ENCODE data around the gene DOLK.

Gene DOLK

GRCh38 chr9:128901822-128902221 is 45.6 kb downstream of the DOLK start:
- DNase-seq (ENCODE audit: low read depth), result no peak
- no peak for TF ChIP-seq CTCF (conservative IDR thresholded peaks at IDR 0.05; ENCODE audit: control insufficient read depth, insufficient read depth, low read depth, low read length)
- H3K4me3 ChIP-seq (ENCODE audit: control insufficient read depth, low read depth, low read length), result no peak overlapping the region

- H3K4me3 ChIP-seq (ENCODE audit: control insufficient read depth, low read depth, low read length), result no peak overlapping the region
- DNase-seq (ENCODE audit: low read depth), result no peak
- TF ChIP-seq CTCF (conservative IDR thresholded peaks at IDR 0.05; ENCODE audit: control insufficient read depth, insufficient read depth, low read depth, low read length), result no peak
Observed at GRCh38 chr9:128901379-128901778, 46.0 kb downstream of the DOLK start.

GRCh38 chr9:128899566-128900322 is 47.7 kb downstream of the DOLK start:
- no peak overlapping the region for H3K4me3 ChIP-seq (ENCODE audit: control insufficient read depth, low read depth, low read length)
- no peak for DNase-seq (ENCODE audit: low read depth)
- no peak for TF ChIP-seq CTCF (conservative IDR thresholded peaks at IDR 0.05; ENCODE audit: control insufficient read depth, insufficient read depth, low read depth, low read length)

GRCh38 chr9:128898845-128899565 is 48.4 kb downstream of the DOLK start:
- TF ChIP-seq CTCF (conservative IDR thresholded peaks at IDR 0.05; ENCODE audit: control insufficient read depth, insufficient read depth, low read depth, low read length), result no peak
- H3K4me3 ChIP-seq (ENCODE audit: control insufficient read depth, low read depth, low read length), result no peak overlapping the region
- DNase-seq (ENCODE audit: low read depth), result no peak

- no peak overlapping the region for H3K4me3 ChIP-seq (ENCODE audit: control insufficient read depth, low read depth, low read length)
- TF ChIP-seq CTCF (conservative IDR thresholded peaks at IDR 0.05; ENCODE audit: control insufficient read depth, insufficient read depth, low read depth, low read length), result no peak
- no peak for DNase-seq (ENCODE audit: low read depth)
Observed at GRCh38 chr9:128898382-128898781, 49.0 kb downstream of the DOLK start.

- DNase-seq (ENCODE audit: low read depth), result no peak
Observed at GRCh38 chr9:128895556-128895955, 51.8 kb downstream of the DOLK start.

More at GRCh38 chr9:128895556-128895955, 51.8 kb downstream of the DOLK start:
- TF ChIP-seq CTCF (conservative IDR thresholded peaks at IDR 0.05; ENCODE audit: control insufficient read depth, insufficient read depth, low read depth, low read length), result no peak
- no peak overlapping the region for H3K4me3 ChIP-seq (ENCODE audit: control insufficient read depth, low read depth, low read length)

Data from fibroblast of mammary gland (primary cell).